Activated T-helper 1 cell treated with Interleukin-2 at 50 U/mL for 16 hours (primary cell): ENCODE measurements around the gene HBP1.
"Not testable (repeated sequence)": the region's sequence is repeated elsewhere in the genome, so short reads cannot be mapped to it uniquely, and the experiment has no call there.

Source experiments
- DNase-seq: peaks from one replicate; pipeline ENCODE4 v3.0.0-alpha.2; 2020; ENCODE audit warnings: low read depth

HBP1 gene

GRCh38 chr7:107168233-107169119 lies at the start of gene HBP1:
Gene HBP1 (plus strand): TSS chr7:107169003. CDS start chr7:107179894, 10,891 bp downstream.
- peak; percentile 96 for DNase-seq

GRCh38 chr7:107119376-107120105 lies 49.3 kb upstream of the HBP1 start:
- DNase-seq, result no peak

- DNase-seq, result no peak
These were observed 46.3 kb upstream of the HBP1 start for GRCh38 chr7:107122486-107122911.

GRCh38 chr7:107123392-107123791 lies 45.4 kb upstream of the HBP1 start:
- DNase-seq, result no peak

GRCh38 chr7:107125475-107125874 lies 43.3 kb upstream of the HBP1 start:
- DNase-seq, result no peak

GRCh38 chr7:107128217-107128616 lies 40.6 kb upstream of the HBP1 start:
- no peak for DNase-seq

GRCh38 chr7:107128748-107129147 lies 40.1 kb upstream of the HBP1 start:
- DNase-seq, result no peak

- DNase-seq, result no peak
These were observed 38.1 kb upstream of the HBP1 start for GRCh38 chr7:107130487-107131220.

- no peak for DNase-seq
These were observed 35.4 kb upstream of the HBP1 start for GRCh38 chr7:107133396-107133795.

- DNase-seq, result no peak
These were observed 29.9 kb upstream of the HBP1 start for GRCh38 chr7:107138696-107139420.

GRCh38 chr7:107143875-107144274 lies 24.9 kb upstream of the HBP1 start:
- DNase-seq, result not testable (repeated sequence)

GRCh38 chr7:107145067-107145838 lies 23.6 kb upstream of the HBP1 start:
- DNase-seq, result no peak

- DNase-seq, result peak; percentile 13
These were observed 21.1 kb upstream of the HBP1 start for GRCh38 chr7:107147464-107148393.

- DNase-seq, result no peak
These were observed 20.1 kb upstream of the HBP1 start for GRCh38 chr7:107148721-107149120.

GRCh38 chr7:107149863-107150262 lies 18.9 kb upstream of the HBP1 start:
- DNase-seq, result no peak

- DNase-seq, result peak; percentile 51
These were observed 18.3 kb upstream of the HBP1 start for GRCh38 chr7:107150375-107151073.

- DNase-seq, result no peak
These were observed 17.3 kb upstream of the HBP1 start for GRCh38 chr7:107151538-107151937.

GRCh38 chr7:107152011-107152410 lies 16.8 kb upstream of the HBP1 start:
- no peak for DNase-seq

GRCh38 chr7:107154826-107155225 lies 14.0 kb upstream of the HBP1 start:
- DNase-seq, result no peak
